ENCODE data around the gene NEK7. TPM values are rescaled to one million over a fixed set of nuclear protein-coding genes. Genes with fewer than 3 reads are reported as not detected.

Gene NEK7
- total and polyA plus RNA-seq, 2 of the 8 experiments (the other 6 are each of a cell fraction or from before 2014, with no cell fraction given): 5.1 to 10.0 TPM

DNA sequence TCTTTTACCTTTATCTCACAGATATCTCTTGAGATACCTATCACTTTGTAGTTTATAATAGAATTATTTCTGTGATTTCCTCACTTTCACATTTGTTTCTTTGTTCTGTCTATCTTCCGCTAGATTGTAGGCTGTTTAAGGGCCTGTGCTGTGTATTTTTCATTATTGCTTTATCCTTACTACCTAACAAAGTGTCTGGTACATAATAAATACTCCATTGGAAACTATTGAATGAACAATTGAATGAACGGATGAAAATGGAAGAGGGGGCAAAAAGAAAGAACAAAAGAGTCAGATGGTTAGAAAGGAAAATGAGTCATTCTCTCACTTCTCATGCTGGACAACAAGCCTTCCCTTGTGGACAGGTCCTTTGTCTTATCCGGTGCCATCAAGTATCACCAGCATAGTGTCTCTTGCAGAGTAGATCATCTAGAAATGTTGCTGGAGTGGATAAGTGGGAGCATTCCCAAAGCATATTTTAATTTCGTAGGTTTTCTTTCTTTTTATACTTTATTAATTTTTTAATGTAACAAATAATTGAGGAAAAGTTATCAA lies 159.8 kb downstream of the NEK7 start:
- Histone ChIP-seq H3K23ac (ENCODE audit: insufficient read length) (no peak overlapping the region), H3K79me2 (ENCODE audit: control insufficient read depth in 1 of 2, insufficient read depth in 2 of 2, low read length in 2 of 2) (no peaks in the 10 kb centered on the region), H2BK15ac (ENCODE audit: low read length) (no peak overlapping the region), H3K36me3 (ENCODE audit: control insufficient read depth in 2 of 4, insufficient read depth in 4 of 4, low read length in 3 of 4) (no peaks in the 10 kb centered on the region), H3K23me2 (ENCODE audit: low read depth, low read length) (no peaks in the 10 kb centered on the region), H3K4me1 (replicated peaks in 1 of 4; ENCODE audit: control insufficient read depth in 3 of 4, insufficient read depth in 4 of 4, low read length in 3 of 4) (peaks cover 2 to 8% (median 6%) of the 10 kb centered on the region in 4 experiments; a peak in 4 of 7 replicates), H2BK120ac (replicated peaks; ENCODE audit: low read depth, low read length) (no peak overlapping the region), H3K27ac (ENCODE audit: low read depth, low read length) (no peak overlapping the region), H4K5ac (ENCODE audit: insufficient read length, low read depth, low read length) (no peak overlapping the region), H3K4ac (replicated peaks; ENCODE audit: insufficient read length, low read depth, low read length) (no peak overlapping the region), H3K27me3 (replicated peaks in 1 of 4; ENCODE audit: control insufficient read depth in 3 of 4, extremely low read depth in 1 of 4, insufficient read depth in 3 of 4, low read length in 3 of 4) (no peaks in the 10 kb centered on the region; a peak in 3 of 7 replicates), H2BK20ac (ENCODE audit: low read length) (no peak overlapping the region), H3K9me3 (ENCODE audit: insufficient read depth in 2 of 2, low read depth in 1 of 2, low read length in 1 of 2) (no peaks in the 10 kb centered on the region), H3K4me3 (ENCODE audit: extremely low read depth in 1 of 4, insufficient read depth in 2 of 4, low read depth in 3 of 4, low read length in 4 of 4) (no peak overlapping the region), H3K79me1 (ENCODE audit: low read depth, low read length) (no peaks in the 10 kb centered on the region), H4K91ac (replicated peaks; ENCODE audit: insufficient read length, low read length) (no peak overlapping the region), H2BK12ac (ENCODE audit: low read depth, low read length) (no peak overlapping the region), H3K9ac (replicated peaks in 1 of 4; ENCODE audit: extremely low read depth in 1 of 4, low read depth in 3 of 4, low read length in 3 of 4) (peak overlapping the region in 1 of 4 experiments; percentile 34; a peak in 1 of 7 replicates), H2AK5ac (ENCODE audit: low read depth, low read length) (no peak overlapping the region), H3K14ac (ENCODE audit: insufficient read length) (no peak overlapping the region), H3K56ac (replicated peaks; ENCODE audit: insufficient read length, low read depth, low read length) (no peak overlapping the region), H3K18ac (ENCODE audit: extremely low read depth, low read length) (no peak overlapping the region), H2BK5ac (ENCODE audit: low read depth, low read length) (no peak overlapping the region), H3K4me2 (ENCODE audit: insufficient read depth in 1 of 2, low read depth in 2 of 2, low read length in 2 of 2) (no peak overlapping the region; a peak in 1 of 4 replicates), H4K20me1 (replicated peaks in 1 of 2; ENCODE audit: control insufficient read depth in 1 of 2, insufficient read depth in 2 of 2, low read length in 2 of 2) (no peaks in the 10 kb centered on the region), H4K8ac (ENCODE audit: extremely low read depth, insufficient read depth, low read length) (no peak overlapping the region), H2AFZ (ENCODE audit: low read length) (no peak overlapping the region)
- DNase-seq (ENCODE audit: low read depth in 1 of 2, low spot score in 2 of 2) (no peak), FAIRE-seq (no peak)
- 82% methylated on average over 4 of the region's 4 CpGs; no CpG with 5 or more reads in 1 of the 2 experiments for WGBS, 2 experiments (ENCODE audit: extremely low coverage in 1 of 2, insufficient coverage in 1 of 2, insufficient read length in 1 of 2, insufficient replicate concordance in 2 of 2, low coverage in 1 of 2, low lambda C conversion rate in 2 of 2, missing lambda C conversion rate in 1 of 2)
- CTCF ChIA-PET (ENCODE audit: partially characterized antibody): interaction anchor here (1.5 kb wide), 1 partner anchor 161 kb away, joined by 4 read pairs; no protein-coding TSS in a partner anchor
- TF ChIP-seq RBBP5 (IDR thresholded peaks at IDR 0.05; ENCODE audit: borderline replicate concordance, low read depth, low read length): no peak
- TF ChIP-seq RFX5 (IDR thresholded peaks at IDR 0.05; ENCODE audit: borderline replicate concordance, low read depth, low read length): no peak
- no peak for TF ChIP-seq CBX8 (IDR thresholded peaks at IDR 0.05; ENCODE audit: borderline replicate concordance, low read depth, low read length)
- POLR2A ChIA-PET (ENCODE audit: partially characterized antibody): no interaction called here

Data from H1 (cell line).